Mesothelial cell of epicardium (in vitro differentiated cells): Measurements from ENCODE around the gene TXNDC17. TPM values are rescaled to one million over a fixed set of nuclear protein-coding genes. Genes with fewer than 3 reads are reported as not detected.

ENCODE experiments used
- DNase-seq, 2 experiments: peaks; one replicate each; pipeline ENCODE4 v3.0.0; 2021; ENCODE audit warnings: low spot score in 2 of 2; ENCODE audit not compliant: unreplicated experiment in 2 of 2
- H3K27ac Mint-ChIP-seq: 2 replicates; pipeline ENCODE4 v1.8.0; 2021; ENCODE audit warnings: mixed read lengths
- H3K27me3 Mint-ChIP-seq: 2 replicates; pipeline ENCODE4 v1.8.0; 2021; ENCODE audit warnings: low read depth, mixed read lengths
- H3K36me3 Mint-ChIP-seq: 2 replicates; pipeline ENCODE4 v1.8.0; 2021; ENCODE audit warnings: mixed read lengths
- H3K4me1 Mint-ChIP-seq: 2 replicates; pipeline ENCODE4 v1.8.0; 2021; ENCODE audit warnings: mixed read lengths
- H3K4me3 Mint-ChIP-seq: 2 replicates; pipeline ENCODE4 v1.8.0; 2021; ENCODE audit warnings: mild to moderate bottlenecking, moderate library complexity, mixed read lengths
- H3K9me3 Mint-ChIP-seq: 2 replicates; pipeline ENCODE4 v1.8.0; 2021; ENCODE audit warnings: mixed read lengths
- CTCF ChIP-seq: fragments of 200-600 bp; sonication (generic); IDR thresholded peaks from one replicate; pipeline ENCODE4 v1.5.0; 2021; ENCODE audit warnings: antibody characterized with exemption; ENCODE audit not compliant: unreplicated experiment
- total RNA-seq: library from RNA; stranded (reverse); gene quantifications from 3 replicates; pipeline ENCODE4 v1.2.1, GENCODE V29; 2021

Gene TXNDC17
- total RNA-seq, 1 donor from 2014 or later, result 52.4 TPM

- Mint-ChIP-seq H3K9me3 (no peaks in the 10 kb centered on the region), H3K4me3 (no peak overlapping the region), H3K4me1 (no peaks in the 10 kb centered on the region), H3K36me3 (peaks cover 24% of the 10 kb centered on the region), H3K27ac (no peak overlapping the region), H3K27me3 (no peaks in the 10 kb centered on the region)
- no peak for DNase-seq
- TF ChIP-seq CTCF, result no peak
These were observed 32.5 kb upstream of the TXNDC17 start for GRCh38 chr17:6608321-6608720.

- TF ChIP-seq CTCF, result no peak
- DNase-seq, result no peak
- no peak overlapping the region for H3K4me3 Mint-ChIP-seq
- H3K27me3 Mint-ChIP-seq, result no peaks in the 10 kb centered on the region
- H3K36me3 Mint-ChIP-seq, result peaks cover 25% of the 10 kb centered on the region
- H3K9me3 Mint-ChIP-seq, result no peaks in the 10 kb centered on the region
- H3K4me1 Mint-ChIP-seq, result no peaks in the 10 kb centered on the region
- no peak overlapping the region for H3K27ac Mint-ChIP-seq
These were observed 30.8 kb upstream of the TXNDC17 start for GRCh38 chr17:6610011-6610410.

- TF ChIP-seq CTCF, result no peak
- Mint-ChIP-seq H3K36me3 (peaks cover 22% of the 10 kb centered on the region), H3K4me1 (no peaks in the 10 kb centered on the region), H3K4me3 (no peak overlapping the region), H3K27me3 (no peaks in the 10 kb centered on the region), H3K27ac (no peak overlapping the region), H3K9me3 (no peaks in the 10 kb centered on the region)
- DNase-seq, result no peak
These were observed 29.6 kb upstream of the TXNDC17 start for GRCh38 chr17:6611231-6611630.

GRCh38 chr17:6623941-6624340, 16.9 kb upstream of the TXNDC17 start:
- TF ChIP-seq CTCF, result no peak
- DNase-seq, result no peak
- no peaks in the 10 kb centered on the region for H3K27me3 Mint-ChIP-seq
- no peak overlapping the region for H3K27ac Mint-ChIP-seq
- peaks cover 21% of the 10 kb centered on the region for H3K36me3 Mint-ChIP-seq
- no peaks in the 10 kb centered on the region for H3K4me1 Mint-ChIP-seq
- no peaks in the 10 kb centered on the region for H3K9me3 Mint-ChIP-seq
- H3K4me3 Mint-ChIP-seq, result no peak overlapping the region

- DNase-seq, result no peak
- Mint-ChIP-seq H3K4me1 (no peaks in the 10 kb centered on the region), H3K36me3 (peaks cover 31% of the 10 kb centered on the region), H3K27ac (no peak overlapping the region), H3K9me3 (no peaks in the 10 kb centered on the region), H3K27me3 (no peaks in the 10 kb centered on the region), H3K4me3 (no peak overlapping the region)
- TF ChIP-seq CTCF, result no peak
These were observed 14.2 kb upstream of the TXNDC17 start for GRCh38 chr17:6626616-6627015.

GRCh38 chr17:6627019-6627418, 13.8 kb upstream of the TXNDC17 start:
- peaks cover 31% of the 10 kb centered on the region for H3K36me3 Mint-ChIP-seq
- no peaks in the 10 kb centered on the region for H3K4me1 Mint-ChIP-seq
- DNase-seq, result no peak

More at GRCh38 chr17:6627019-6627418, 13.8 kb upstream of the TXNDC17 start:
- Mint-ChIP-seq H3K9me3 (no peaks in the 10 kb centered on the region), H3K27ac (no peak overlapping the region), H3K27me3 (no peaks in the 10 kb centered on the region), H3K4me3 (no peak overlapping the region)
- TF ChIP-seq CTCF, result no peak
